GM18519 (cell line): ENCODE results near the gene INO80D.
"Not testable (repeated sequence)": the region's sequence is repeated elsewhere in the genome, so short reads cannot be mapped to it uniquely, and the experiment has no call there.

ENCODE experiments used
- ATAC-seq: cut with Tn5 transposase; IDR thresholded peaks from one replicate; pipeline ENCODE4 v1.9.1; 2021; ENCODE audit warnings: mild to moderate bottlenecking, moderate library complexity; ENCODE audit not compliant: unreplicated experiment, low FRiP score

Gene INO80D

GRCh38 chr2:206031162-206031784 is 54.7 kb downstream of the INO80D start:
- ATAC-seq = no peak

- ATAC-seq = no peak
Observed at GRCh38 chr2:206028101-206028500, 57.9 kb downstream of the INO80D start.

- no peak for ATAC-seq
Observed at GRCh38 chr2:206023183-206023582, 62.8 kb downstream of the INO80D start.

- no peak for ATAC-seq
Observed at GRCh38 chr2:206020171-206020570, 65.8 kb downstream of the INO80D start.

- not testable (repeated sequence) for ATAC-seq
Observed at GRCh38 chr2:206015746-206016145, 70.2 kb downstream of the INO80D start.

GRCh38 chr2:206011795-206012194 is 74.2 kb downstream of the INO80D start:
- no peak for ATAC-seq

- no peak for ATAC-seq
Observed at GRCh38 chr2:206011018-206011614, 74.9 kb downstream of the INO80D start.

GRCh38 chr2:206004004-206004693 is 81.8 kb downstream of the INO80D start:
- ATAC-seq = no peak

GRCh38 chr2:206002440-206002839 is 83.5 kb downstream of the INO80D start:
- no peak for ATAC-seq

GRCh38 chr2:206001912-206002311 is 84.1 kb downstream of the INO80D start:
- ATAC-seq = no peak

GRCh38 chr2:206000776-206001175 is 85.2 kb downstream of the INO80D start:
- no peak for ATAC-seq

- ATAC-seq = no peak
Observed at GRCh38 chr2:205998583-205998982, 87.4 kb downstream of the INO80D start.

- ATAC-seq = no peak
Observed at GRCh38 chr2:205996161-205996560, 89.8 kb downstream of the INO80D start.

GRCh38 chr2:205995260-205995659 is 90.7 kb downstream of the INO80D start:
- no peak for ATAC-seq

- no peak for ATAC-seq
Observed at GRCh38 chr2:205994344-205994743, 91.6 kb downstream of the INO80D start.

GRCh38 chr2:205990104-205990503 is 95.9 kb downstream of the INO80D start:
- no peak for ATAC-seq

GRCh38 chr2:205989271-205990071 is 96.5 kb downstream of the INO80D start:
- no peak for ATAC-seq

- not testable (repeated sequence) for ATAC-seq
Observed at GRCh38 chr2:205988681-205989080, 97.3 kb downstream of the INO80D start.

GRCh38 chr2:205988274-205988673 is 97.7 kb downstream of the INO80D start:
- ATAC-seq = no peak

GRCh38 chr2:205986334-205986733 is 99.6 kb downstream of the INO80D start:
- ATAC-seq = not testable (repeated sequence)

GRCh38 chr2:205984381-205984780 is 101.6 kb downstream of the INO80D start:
- ATAC-seq = no peak
